ENCODE measurements around the gene CDKN1A.

Gene CDKN1A

GRCh38 chr6:36706339-36706738, 27.8 kb downstream of the CDKN1A start:
- H3K4me3 ChIP-seq (ENCODE audit: control insufficient read depth, low read depth, low read length): no peak overlapping the region
- TF ChIP-seq CTCF (conservative IDR thresholded peaks at IDR 0.05; ENCODE audit: control insufficient read depth, insufficient read depth, low read depth, low read length): no peak
- no peak for DNase-seq (ENCODE audit: low read depth)

GRCh38 chr6:36712816-36713215, 34.3 kb downstream of the CDKN1A start:
- DNase-seq (ENCODE audit: low read depth): no peak
- H3K4me3 ChIP-seq (ENCODE audit: control insufficient read depth, low read depth, low read length): no peak overlapping the region
- TF ChIP-seq CTCF (conservative IDR thresholded peaks at IDR 0.05; ENCODE audit: control insufficient read depth, insufficient read depth, low read depth, low read length): no peak

- TF ChIP-seq CTCF (conservative IDR thresholded peaks at IDR 0.05; ENCODE audit: control insufficient read depth, insufficient read depth, low read depth, low read length): no peak
- DNase-seq (ENCODE audit: low read depth): no peak
- H3K4me3 ChIP-seq (ENCODE audit: control insufficient read depth, low read depth, low read length): no peak overlapping the region
Observed at GRCh38 chr6:36713846-36714245, 35.3 kb downstream of the CDKN1A start.

DNA sequence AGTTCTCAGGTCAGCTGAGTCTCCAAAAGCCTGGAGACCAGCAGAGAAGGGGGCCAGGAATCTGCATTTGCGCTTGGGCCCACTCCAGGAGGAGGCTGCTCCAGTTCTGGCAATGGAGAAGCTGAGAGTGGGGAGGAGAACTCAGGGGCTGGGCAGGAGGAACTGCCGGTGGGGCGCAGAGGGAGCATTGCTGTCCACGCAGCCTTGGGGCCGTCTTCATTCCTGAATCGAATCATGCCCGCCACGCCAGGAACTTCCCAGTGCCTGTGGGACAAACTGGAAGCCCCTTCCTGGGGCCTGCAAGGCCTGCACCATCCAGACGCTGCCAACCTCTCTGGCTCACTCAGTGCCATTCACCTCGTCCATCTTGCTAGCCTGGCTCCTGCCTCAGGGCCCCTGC, 36.0 kb downstream of the CDKN1A start:
- H3K4me3 ChIP-seq (ENCODE audit: control insufficient read depth, low read depth, low read length): no peak overlapping the region
- no peak for DNase-seq (ENCODE audit: low read depth)
- TF ChIP-seq CTCF (conservative IDR thresholded peaks at IDR 0.05; ENCODE audit: control insufficient read depth, insufficient read depth, low read depth, low read length): no peak

GRCh38 chr6:36715469-36715868, 37.0 kb downstream of the CDKN1A start:
- no peak for DNase-seq (ENCODE audit: low read depth)
- no peak for TF ChIP-seq CTCF (conservative IDR thresholded peaks at IDR 0.05; ENCODE audit: control insufficient read depth, insufficient read depth, low read depth, low read length)
- H3K4me3 ChIP-seq (ENCODE audit: control insufficient read depth, low read depth, low read length): no peak overlapping the region

- TF ChIP-seq CTCF (conservative IDR thresholded peaks at IDR 0.05; ENCODE audit: control insufficient read depth, insufficient read depth, low read depth, low read length): no peak
- no peak for DNase-seq (ENCODE audit: low read depth)
Observed at GRCh38 chr6:36716476-36717093, 38.1 kb downstream of the CDKN1A start.

More at GRCh38 chr6:36716476-36717093, 38.1 kb downstream of the CDKN1A start:
- H3K4me3 ChIP-seq (ENCODE audit: control insufficient read depth, low read depth, low read length): no peak overlapping the region

All from fibroblast of mammary gland (primary cell).